ENCODE data around the gene CYBB.
"Not testable (repeated sequence)": the region's sequence is repeated elsewhere in the genome, so short reads cannot be mapped to it uniquely, and the experiment has no call there.

DNA sequence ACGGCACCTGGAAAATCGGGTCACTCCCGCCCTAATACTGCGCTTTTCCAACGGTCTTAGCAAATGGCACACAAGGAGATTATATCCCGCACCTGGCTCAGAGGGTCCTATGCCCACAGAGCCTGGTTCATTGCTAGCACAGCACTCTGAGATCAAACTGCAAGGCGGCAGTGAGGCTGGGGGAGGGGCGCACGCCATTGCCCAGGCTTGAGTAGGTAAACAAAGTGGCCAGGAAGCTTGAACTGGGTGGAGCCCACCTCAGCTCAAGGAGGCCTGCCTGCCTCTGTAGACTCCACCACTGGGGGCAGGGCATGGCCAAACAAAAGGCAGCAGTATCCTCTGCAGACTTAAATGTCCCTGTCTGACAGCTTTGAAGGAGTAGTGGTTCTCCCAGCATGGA lies 11.0 kb upstream of the CYBB start:
- not testable (repeated sequence) for TF ChIP-seq POLR2A (IDR thresholded peaks at IDR 0.05)
- TF ChIP-seq, protein P1, sequence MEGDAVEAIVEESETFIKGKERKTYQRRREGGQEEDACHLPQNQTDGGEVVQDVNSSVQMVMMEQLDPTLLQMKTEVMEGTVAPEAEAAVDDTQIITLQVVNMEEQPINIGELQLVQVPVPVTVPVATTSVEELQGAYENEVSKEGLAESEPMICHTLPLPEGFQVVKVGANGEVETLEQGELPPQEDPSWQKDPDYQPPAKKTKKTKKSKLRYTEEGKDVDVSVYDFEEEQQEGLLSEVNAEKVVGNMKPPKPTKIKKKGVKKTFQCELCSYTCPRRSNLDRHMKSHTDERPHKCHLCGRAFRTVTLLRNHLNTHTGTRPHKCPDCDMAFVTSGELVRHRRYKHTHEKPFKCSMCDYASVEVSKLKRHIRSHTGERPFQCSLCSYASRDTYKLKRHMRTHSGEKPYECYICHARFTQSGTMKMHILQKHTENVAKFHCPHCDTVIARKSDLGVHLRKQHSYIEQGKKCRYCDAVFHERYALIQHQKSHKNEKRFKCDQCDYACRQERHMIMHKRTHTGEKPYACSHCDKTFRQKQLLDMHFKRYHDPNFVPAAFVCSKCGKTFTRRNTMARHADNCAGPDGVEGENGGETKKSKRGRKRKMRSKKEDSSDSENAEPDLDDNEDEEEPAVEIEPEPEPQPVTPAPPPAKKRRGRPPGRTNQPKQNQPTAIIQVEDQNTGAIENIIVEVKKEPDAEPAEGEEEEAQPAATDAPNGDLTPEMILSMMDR (IDR thresholded peaks at IDR 0.05), result not testable (repeated sequence)
